NCI-H526 (cell line): Measurements from ENCODE around the gene FBXW8.

Experiments used
- DNase-seq, 2 experiments: peaks; one replicate each; lab custom pipeline; 2025; lab: John Stamatoyannopoulos, UW

The FBXW8 gene

DNA sequence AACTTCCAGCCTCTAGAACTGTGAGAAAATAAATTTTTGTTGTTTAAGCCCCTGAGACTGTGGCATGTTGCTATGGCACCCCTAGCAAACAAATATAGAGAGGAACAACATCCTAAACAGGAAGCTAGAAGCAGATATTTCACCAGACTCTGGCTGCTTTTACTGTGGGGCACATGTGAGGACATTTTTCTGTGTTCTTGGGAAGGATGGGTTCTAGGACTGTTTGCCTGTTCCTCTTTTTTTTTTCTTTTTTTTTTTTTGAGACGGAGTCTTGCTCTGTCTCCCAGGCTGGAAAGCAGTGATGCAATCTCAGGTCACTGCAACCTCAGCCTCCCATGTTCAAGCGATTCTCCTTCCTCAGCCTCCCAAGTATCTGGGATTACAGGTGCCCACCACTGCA lies 25.3 kb upstream of the FBXW8 start:
- no peak for DNase-seq

GRCh38 chr12:116887244-116887643 lies 23.5 kb upstream of the FBXW8 start:
- DNase-seq = no peak

GRCh38 chr12:116887897-116888296 lies 22.9 kb upstream of the FBXW8 start:
- DNase-seq = no peak

DNA sequence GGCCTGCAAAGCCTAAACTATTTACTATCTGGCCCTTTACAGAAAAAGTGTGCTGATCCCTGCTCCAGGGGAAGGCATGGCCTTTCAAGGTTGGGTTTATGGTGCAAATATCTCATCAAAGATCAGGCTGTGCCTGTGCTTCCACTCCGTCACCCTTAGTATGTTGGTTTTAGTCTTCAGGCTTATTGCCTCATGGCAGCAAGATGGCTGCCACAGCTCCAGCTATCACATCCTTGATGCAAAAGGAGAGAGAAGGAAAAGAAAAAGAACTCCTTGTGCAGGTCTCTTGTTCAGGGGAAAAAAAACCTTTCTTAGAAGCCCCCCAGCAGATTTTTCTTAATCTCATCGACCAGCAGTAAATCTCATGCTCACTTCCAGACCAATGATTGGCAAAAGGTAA lies 20.4 kb upstream of the FBXW8 start:
- no peak for DNase-seq

DNA sequence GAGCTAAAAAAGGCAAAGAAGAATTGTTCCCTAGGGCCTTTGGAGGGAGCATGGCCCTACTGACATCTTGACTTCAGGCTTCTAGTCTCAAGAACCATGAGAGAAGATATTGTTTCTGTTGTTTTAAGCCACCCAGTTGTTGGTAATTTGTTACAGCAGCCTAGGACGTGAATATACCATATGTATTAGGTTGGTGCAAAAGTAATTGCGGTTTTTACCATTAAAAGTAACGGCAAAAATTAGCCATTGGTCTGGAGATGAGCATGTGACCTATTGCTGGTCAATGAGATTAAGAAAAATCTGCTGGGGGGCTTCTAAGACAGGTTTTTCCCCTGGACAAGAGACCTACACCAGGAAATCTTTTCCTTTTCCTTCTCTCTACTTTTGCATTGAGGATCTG lies 19.7 kb upstream of the FBXW8 start:
- DNase-seq = no peak

DNA sequence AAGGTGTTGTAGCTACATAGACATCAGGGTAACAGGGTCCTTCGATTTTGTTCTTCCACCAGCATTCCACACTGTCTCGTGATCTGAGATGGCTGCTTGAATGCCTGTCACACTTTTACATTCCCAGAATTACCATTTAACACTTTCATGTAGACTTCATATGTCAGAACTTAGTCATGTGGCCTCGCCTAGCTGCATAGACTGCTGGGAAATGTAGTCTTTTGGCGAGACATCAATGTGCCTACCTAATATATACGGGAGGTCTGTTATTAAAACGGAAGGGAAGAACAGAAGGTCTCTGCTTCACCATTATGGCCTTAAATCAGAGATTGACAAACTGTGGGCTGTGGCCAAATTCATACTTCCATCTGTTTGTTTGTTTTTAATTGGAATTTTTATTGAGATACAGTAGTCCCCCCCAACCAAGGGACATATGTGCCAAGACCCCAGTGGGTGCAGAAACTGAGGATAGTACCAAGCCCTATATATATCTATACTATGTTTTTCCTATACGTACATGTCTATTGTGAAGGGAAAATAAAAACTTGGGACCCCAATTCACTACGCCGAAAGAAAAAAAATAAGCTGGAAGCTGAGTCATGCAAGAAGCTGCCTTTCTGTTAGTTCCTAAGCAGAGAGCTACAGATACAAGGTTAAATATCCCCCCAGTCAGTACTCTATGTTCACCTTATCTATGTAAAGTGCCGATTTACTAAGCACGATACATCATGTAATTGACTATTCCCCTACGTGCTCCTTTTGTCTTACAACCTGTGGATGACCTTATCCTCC lies 18.2 kb upstream of the FBXW8 start:
- DNase-seq = peak in 1 of 2 experiments; percentile 11

GRCh38 chr12:116894913-116895312 lies 15.8 kb upstream of the FBXW8 start:
- no peak for DNase-seq

- no peak for DNase-seq
Measured at GRCh38 chr12:116896411-116896924, 14.3 kb upstream of the FBXW8 start.

- no peak for DNase-seq
Measured at GRCh38 chr12:116897476-116897875, 13.3 kb upstream of the FBXW8 start.

DNA sequence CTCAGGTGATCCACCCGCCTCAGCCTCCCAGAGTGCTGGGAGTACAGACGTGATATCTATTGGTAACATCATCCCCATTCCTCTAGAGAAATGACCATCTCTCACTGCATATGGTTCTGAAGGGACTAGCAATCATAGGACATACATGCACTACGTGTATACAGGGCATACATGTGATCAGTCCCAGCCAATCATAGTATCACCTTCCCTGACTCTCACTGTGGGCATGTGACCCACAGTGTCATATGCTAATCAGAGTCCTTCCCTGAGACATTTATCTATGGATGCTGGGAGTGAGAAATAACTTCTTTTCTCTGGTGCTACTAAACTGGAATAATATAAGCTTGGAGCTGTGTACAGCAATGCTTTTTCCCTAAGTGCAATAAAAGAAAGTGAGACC lies 12.1 kb upstream of the FBXW8 start:
- no peak for DNase-seq

- no peak for DNase-seq
Measured at GRCh38 chr12:116901612-116902011, 9.1 kb upstream of the FBXW8 start.

GRCh38 chr12:116903818-116904217 lies 6.9 kb upstream of the FBXW8 start:
- no peak for DNase-seq

GRCh38 chr12:116906285-116906684 lies 4.5 kb upstream of the FBXW8 start:
- DNase-seq = no peak

DNA sequence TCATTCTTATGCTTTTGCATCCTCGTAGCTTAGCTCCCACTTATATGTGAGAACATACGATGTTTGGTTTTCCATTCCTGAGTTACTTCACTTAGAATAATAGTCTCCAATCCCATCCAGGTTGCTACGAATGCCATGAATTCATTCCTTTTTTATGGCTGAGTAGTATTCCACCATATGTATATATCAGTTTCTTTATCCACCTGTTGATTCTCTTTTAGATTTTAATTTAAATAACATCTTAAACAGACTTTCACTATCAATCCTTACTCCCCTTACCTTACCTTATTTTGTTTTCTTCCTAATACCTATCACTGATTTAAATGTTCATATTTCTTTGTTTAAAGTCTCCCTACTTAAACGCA lies 488 bp upstream of the FBXW8 start:
- no peak for DNase-seq

DNA sequence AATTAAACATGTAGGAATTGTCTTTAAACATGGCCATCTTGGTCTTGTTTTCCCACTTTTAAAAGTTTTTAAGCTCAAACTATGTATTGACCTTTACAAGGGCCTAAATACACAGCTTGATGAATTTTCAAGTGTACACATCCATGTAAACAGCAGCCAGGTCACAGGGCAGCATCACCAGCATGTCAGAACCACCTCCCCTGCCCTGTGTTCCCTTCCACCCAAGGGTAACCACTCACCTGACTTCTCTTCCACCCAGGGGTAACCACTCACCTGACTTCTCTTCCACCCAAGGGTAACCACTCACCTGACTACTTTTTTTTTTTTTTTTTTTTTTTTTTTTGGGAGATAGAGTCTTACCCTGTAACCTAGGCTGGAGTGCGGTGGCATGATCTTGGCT lies 4.6 kb downstream of the FBXW8 start:
- no peak for DNase-seq

DNA sequence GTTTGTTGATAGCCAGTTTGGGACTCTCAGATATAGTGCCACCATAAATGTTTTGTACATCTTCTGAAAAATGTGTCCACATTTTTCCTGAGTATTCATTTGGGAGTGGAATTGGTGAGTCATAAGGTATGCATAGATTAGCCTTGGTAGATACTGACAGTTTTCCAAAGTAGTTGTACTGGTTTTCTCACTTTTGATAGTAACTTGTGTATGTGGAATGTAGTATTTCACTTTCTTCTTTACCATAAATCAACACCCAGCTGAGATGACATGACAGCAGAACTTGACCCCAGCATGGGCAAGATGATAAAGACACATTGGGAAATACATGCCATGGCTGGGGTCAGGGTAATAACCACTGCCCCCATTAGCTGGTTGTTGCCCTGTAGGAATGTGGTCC lies 5.4 kb downstream of the FBXW8 start:
- no peak for DNase-seq

DNA sequence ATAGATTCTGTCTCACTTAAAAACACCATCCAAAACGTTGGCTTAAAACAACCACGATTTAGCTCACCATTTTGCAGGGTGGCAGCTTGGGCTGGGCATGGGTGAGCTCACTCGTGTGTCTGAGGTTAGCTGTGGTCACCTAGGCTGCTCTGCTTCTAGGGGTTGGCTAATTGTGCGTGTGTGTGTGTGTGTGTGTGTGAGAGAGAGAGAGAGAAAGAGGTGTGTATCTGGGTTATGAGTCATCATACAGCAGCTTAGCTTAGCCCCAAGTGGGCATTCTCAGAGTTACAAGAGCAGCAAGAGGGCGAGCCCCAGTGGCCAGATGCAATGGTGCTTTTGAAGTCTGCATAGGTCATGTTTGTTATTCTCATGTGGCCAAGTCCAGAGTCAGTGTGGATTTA lies 6.0 kb downstream of the FBXW8 start:
- no peak for DNase-seq

DNA sequence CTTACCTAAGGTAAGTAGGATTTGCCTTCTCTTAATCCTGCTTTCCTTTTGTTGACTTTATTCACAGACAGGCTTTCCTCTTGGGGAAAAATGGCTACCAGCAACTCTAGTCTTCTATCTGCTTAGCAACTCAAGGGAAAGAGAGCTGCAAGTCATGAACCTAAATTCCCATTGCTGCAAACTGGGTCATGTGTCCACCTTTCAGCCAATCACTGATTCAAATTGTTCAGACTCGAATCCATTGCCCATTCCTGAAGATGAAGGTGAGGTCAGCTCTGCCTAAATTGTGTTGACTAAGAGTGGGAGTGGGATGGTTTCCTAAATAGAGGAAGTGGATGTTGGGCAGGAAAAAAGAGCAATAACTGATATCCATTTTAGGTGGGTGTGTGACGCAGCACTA lies 7.7 kb downstream of the FBXW8 start:
- no peak for DNase-seq

DNA sequence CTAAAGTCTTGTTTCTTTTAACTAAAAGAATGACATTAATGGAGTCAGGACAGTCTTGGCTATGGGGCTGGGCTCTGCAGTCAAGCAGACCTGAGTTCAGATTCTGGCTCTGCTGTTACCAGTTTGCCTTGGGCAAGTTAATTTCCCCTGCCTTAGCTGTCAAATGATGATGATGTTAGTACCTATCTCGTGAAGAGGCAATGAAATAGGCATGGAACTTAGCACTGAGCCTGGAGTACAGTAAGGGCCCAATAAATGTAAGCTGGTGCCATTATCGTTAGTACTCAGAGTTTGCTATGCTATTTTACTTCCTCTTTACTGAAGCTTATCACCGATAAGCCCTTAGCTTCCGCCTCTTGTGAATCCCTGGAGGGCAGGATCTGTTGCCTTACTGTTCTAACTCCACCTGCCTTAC lies 8.5 kb downstream of the FBXW8 start:
- DNase-seq = no peak

DNA sequence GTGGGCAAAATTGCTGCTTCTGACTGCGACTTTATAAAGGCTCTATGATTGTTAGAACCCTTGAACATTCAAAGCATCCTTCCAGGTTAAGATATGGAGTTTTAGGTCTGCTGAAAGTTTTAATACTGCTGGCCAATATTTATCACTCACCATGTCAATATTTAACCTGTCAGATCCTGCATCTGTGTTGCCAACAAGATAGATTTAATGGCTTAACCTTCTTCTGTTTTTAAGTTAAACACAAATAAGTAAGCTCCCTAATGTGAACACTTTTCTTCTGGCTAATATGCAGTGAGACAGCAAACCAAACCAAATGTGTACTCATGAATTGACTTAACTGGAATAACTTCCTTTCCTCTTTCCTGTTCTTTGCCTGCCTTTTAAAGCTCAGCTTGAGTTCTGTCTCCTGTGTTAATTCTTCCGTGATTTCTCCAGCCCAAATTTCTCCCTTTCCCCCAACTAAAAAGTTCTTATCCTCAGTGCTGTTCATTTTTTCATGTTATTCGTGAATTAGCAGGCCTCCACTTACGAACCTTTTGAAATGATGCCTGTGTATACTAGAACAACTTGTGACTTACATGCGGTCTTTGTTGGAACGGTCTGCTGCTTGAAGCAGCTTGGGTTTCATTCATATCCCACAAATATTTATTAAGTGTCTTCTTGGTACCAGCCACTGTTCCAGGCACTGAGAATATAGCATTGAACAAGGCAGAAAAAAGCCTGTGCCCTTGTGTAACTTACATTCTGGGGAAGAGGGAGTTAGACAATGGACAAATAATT lies 9.1 kb downstream of the FBXW8 start:
- no peak for DNase-seq

DNA sequence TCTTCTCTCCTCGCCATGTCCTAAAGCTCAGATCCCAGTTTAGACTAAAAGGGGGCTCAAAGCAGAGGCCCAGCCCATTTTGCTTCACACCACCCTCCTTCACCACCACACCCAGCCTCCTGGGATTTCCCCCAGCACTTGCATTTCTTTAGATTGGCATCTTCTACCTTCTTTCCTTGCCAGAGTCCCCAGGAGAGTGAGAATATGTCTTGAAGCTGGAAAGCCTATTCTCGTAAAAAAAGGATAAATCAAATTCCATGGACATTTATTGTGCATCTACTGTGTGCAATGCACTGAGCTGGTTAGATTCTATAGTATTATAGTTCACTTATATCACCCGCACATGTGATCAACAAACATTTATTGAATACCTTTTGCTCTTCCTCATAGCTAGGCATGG lies 10.2 kb downstream of the FBXW8 start:
- no peak for DNase-seq

DNA sequence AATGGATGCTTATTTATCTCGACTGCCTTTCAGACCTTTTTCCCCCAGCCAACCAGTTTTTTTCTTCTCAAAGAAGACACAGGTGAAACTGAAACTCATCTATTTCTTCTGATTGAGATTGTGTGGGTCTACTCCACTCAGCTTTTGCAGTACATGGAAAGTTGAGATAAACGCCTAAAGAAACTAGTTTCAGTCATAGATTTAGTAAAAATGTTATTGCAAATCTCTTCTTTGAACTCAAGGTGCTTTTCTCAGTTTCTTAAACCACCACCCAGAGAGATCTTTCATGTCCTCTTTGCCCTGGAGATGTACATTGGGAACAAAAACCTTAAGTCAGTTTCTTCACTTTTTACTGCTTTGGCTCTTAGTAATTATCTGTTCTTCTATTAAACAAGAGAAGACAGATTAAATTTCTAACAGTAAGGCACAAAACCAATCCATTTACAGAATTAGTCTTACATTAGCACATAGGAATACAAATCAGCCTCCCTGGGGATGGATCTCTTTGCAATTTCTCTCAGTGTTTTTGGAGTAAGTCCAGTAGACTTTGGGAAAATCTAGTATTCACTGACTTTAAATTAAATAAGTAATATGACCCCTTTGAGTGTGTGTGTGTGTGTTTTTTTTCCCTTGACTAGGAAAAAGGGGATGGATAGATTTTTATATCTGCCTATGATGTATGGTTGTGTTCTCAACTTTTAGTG lies 11.6 kb downstream of the FBXW8 start:
- DNase-seq = no peak
